HG03095 (cell line): ENCODE results near the gene CAP1.
A peak's percentile ranks its signal among the peaks of the same experiment; 100 is the strongest.
"Not testable (repeated sequence)": the region's sequence is repeated elsewhere in the genome, so short reads cannot be mapped to it uniquely, and the experiment has no call there.

Source experiments
- ATAC-seq: cut with Tn5 transposase; IDR thresholded peaks from one replicate; pipeline ENCODE4 v1.9.1; 2021; ENCODE audit warnings: moderate library complexity; ENCODE audit not compliant: unreplicated experiment

CAP1 gene

GRCh38 chr1:40030528-40031135 is 9.9 kb upstream of the CAP1 start:
- no peak for ATAC-seq

- ATAC-seq, result no peak
Measured at GRCh38 chr1:40032240-40032891, 8.2 kb upstream of the CAP1 start.

- ATAC-seq, result no peak
Measured at GRCh38 chr1:40034869-40035268, 5.7 kb upstream of the CAP1 start.

DNA sequence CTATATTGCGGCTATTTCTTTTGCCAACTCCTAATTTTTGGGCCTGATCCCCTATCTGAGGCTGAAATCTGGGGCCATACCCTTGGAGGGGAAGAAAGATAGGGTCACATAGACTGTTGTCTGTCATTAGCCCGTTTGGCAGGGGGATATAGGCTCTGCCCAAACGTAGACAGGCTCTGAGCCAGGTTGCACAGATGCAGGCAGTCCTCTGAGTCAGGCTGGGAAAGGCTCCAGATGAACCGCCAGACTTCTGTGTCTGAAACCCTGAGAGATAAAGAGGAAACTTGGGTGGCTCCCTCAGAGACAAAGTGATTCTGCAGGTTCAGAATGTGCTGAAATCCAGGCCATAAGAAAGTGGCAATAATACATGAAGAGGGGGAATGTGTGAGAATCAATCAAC is 4.0 kb upstream of the CAP1 start:
- ATAC-seq, result no peak

GRCh38 chr1:40037254-40037653 is 3.3 kb upstream of the CAP1 start:
- ATAC-seq, result not testable (repeated sequence)

DNA sequence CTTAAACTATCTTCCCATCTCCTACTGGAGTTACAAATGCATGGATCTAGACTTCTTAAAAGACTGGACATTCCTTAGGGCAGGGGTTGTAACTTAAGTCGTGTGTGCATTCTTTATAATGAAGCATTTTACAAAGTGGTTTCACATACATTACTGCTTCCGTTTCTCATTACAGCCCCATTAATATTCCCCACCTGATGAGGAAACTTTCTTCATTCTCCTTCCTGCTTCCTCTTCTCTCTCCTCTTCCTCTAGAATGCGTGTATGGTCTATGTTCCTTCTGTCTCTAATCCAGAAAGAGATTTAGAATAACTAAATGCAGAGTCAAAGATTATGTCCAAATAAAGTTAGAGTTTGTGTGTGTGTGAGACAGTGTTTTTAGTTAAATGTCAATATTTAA is 1.8 kb upstream of the CAP1 start:
- ATAC-seq, result no peak

DNA sequence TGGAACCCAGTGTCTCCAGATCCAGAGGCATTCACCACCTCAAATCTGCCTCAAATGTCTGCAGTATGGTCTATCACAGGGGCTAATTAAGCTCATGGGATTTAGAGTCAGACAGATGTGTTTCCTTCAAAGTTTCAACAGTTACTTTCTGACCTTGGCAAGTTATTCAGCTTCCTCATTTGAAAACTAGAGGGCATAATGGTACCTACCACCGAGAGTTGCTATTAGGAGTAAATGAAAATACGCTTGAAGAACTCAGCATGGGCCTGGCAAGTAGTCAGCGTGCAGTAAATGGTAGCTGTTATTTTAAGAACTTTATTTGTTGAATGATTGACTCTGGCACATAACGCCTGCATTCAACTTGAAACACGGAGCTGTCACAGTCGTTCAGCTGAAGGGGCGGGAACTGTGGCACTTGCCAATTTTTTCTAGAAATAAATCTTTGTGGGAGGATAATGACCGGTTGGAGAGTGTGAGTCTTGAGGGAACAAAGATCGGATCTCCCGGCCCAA is 1.2 kb upstream of the CAP1 start:
- ATAC-seq, result peak; percentile 2

DNA sequence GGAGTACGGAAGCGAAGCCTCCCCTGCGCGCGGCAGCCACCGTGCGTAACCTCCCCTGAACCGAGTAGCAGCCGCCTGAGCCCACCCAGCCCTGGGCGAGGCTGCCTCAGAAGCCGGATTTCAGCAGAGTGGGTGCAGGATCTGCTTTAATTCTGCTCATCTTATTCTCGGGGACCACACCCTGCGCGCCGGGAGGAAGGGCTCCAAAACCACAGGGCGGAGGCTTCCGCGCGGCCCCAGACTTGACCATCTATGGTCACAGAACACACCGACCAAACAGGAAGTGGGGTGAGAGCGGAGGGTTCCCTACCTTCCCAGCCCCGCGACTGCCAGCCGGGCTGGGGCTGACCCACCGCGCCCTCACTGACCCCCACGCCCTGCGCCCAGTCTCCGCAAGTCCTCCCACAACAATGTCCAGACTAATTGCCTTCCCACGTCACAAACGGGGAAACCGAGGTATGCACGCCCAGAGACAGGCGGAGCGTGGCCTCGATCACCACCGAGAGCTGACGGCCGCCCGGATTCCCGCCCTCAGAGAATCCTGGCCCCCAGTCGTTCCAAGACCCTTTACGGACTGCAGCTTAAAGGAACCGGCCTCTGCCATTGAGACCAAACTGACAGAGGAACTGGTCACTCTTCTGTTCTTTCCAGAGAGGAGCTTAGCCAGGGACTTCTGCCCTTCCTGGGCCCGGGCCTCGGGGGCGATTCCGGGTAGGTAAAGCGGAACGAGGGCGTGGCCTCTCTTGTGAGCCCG is 595 bp upstream of the CAP1 start:
- peak; percentile 53 for ATAC-seq

DNA sequence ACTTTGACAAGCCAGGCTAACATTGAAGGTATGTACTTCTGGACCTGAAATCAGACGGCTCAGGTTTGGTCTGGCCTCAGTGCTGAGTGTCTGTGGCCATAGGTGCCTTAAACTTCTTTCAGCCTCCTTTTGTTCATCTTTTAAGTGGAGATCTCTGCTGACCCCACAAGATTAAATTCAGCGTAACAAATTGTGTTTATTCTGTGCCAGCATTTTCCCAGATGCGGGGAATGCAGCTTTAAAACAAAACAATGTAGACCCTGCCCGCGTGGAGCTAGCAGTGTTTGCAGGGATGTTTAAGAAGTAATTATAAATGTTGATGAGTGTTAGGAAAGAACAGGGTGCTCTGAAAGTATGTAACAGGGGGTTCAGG is 923 bp downstream of the CAP1 start:
- no peak for ATAC-seq

DNA sequence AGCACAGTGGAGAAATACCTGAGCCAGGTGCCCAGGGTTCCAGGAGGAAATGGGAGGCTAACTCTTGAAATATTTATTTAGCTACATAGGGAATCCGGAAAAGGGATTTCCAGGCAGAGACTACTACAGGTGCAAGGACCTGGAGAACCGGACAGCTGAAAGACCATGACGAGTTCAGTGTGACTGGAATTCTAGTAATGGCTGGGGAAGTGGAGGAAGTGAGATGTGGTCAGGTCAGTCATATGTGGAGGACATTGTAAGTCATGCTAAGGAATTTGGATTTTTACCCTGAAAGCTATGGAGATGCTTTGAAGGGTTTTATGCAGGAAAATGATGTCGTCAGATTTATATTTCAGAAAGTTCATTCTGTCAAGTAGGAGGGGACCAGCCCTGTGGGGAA is 1.8 kb downstream of the CAP1 start:
- ATAC-seq, result no peak

GRCh38 chr1:40044110-40044509 is 3.6 kb downstream of the CAP1 start:
- ATAC-seq, result no peak

DNA sequence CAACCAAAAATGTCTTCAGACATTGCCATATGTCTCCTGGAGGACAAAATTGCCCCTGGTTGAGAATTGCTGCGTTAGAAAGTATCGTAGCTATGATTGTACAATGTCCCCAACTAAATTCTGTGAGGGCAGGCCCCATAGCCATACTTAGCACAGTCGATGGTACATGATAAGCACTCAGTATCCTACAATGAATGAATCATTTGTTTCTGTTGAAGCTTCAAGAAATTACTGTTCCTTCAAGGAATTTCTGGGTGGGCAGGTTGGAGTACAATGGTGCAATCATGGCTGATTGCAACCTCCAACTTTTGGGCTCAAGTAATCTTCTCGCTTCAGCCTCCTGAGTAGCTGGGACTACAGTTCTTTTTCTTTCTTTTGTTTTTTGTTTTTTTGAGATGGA is 4.7 kb downstream of the CAP1 start:
- no peak for ATAC-seq

DNA sequence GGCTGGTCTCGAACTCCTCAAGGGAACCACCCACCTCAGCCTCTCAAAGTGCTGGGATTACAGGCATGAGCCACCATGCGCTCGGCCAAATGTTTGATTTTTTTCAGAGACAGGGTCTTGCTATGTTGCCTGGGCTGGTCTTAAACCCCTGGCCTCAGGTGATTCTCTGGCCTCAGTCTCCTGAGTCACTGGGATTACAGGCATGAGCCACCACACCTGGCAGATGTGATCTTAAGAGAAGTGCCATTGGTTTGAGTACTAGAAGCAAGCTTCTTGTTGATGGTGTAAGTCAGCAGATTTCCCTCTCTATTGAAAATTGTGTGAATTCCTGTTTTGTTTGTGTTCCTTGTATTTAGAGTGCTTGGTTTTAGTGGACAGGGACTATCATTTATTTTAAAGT is 5.2 kb downstream of the CAP1 start:
- no peak for ATAC-seq

DNA sequence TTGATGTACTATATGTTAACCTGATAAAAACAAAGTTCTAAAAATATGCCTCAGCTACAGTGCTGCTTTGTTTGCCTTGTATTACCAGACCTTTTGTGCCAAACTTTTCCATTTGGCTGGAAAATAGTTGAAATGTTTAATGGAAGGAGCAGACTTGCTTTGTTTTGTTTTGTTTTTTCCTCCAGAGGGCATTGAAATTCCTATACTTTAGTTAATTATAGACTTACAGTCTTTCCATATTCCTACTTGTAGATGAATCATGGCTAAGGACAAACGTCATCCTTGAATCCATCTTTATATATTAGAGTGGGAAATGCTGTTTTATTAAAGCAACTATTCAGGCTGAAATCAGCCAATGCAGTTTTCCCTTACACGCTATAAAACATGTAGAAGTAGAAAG is 6.7 kb downstream of the CAP1 start:
- ATAC-seq, result no peak

- ATAC-seq, result no peak
Measured at GRCh38 chr1:40047769-40048168, 7.2 kb downstream of the CAP1 start.

GRCh38 chr1:40049725-40050124 is 9.2 kb downstream of the CAP1 start:
- no peak for ATAC-seq

- ATAC-seq, result no peak
Measured at GRCh38 chr1:40050863-40051262, 10.3 kb downstream of the CAP1 start.

DNA sequence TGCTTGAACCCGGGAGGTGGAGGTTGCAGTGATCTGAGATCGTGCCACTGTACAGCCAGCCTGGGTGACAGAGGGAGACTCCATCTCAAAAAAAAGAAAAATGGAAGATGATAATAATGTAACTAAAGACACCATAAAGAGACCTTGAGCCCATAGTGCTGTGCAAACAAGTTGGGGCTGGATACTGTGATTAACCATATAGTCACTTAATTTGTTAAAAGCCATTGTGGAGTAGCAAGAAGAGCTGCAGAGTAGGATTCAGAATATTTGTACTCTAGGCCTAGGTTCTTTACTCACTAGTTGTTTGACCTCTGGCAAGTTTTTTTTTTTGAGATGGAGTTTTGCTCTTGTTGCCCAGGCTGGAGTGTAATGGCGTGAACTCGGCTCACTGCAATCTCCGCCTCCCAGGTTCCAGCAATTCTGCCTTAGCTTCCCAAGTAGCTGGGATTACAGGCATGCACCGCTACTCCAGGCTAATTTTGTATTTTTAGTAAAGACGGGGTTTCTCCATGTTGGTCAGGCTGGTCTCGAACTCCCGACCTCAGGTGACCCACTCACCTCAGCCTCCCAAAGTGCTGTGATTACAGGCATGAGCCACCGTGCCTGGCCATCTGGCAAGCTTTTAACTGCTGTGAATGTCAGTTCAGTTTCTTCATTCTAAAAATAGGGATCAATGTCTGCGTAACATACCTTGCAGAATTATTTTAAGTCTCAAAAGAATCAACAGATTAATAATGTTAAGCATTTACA is 12.8 kb downstream of the CAP1 start:
- no peak for ATAC-seq

GRCh38 chr1:40056519-40057309 is 16.2 kb downstream of the CAP1 start:
- no peak for ATAC-seq

GRCh38 chr1:40057310-40058030 is 16.9 kb downstream of the CAP1 start:
- no peak for ATAC-seq
